Activated T-cell treated with anti-CD3 and anti-CD28 coated beads, Interleukin-2, amount 50 U/mL, for 48 hours (primary cell): ENCODE results near the gene SNX32.

Experiments
- DNase-seq, 2 experiments: peaks; one replicate each; pipeline ENCODE4 v3.0.0-alpha.2; 2020

Gene SNX32

GRCh38 chr11:65869643-65870306 is 36.0 kb downstream of the SNX32 start:
- no peak for DNase-seq

- DNase-seq: no peak
These were observed 36.5 kb downstream of the SNX32 start for GRCh38 chr11:65870307-65870658.

DNA sequence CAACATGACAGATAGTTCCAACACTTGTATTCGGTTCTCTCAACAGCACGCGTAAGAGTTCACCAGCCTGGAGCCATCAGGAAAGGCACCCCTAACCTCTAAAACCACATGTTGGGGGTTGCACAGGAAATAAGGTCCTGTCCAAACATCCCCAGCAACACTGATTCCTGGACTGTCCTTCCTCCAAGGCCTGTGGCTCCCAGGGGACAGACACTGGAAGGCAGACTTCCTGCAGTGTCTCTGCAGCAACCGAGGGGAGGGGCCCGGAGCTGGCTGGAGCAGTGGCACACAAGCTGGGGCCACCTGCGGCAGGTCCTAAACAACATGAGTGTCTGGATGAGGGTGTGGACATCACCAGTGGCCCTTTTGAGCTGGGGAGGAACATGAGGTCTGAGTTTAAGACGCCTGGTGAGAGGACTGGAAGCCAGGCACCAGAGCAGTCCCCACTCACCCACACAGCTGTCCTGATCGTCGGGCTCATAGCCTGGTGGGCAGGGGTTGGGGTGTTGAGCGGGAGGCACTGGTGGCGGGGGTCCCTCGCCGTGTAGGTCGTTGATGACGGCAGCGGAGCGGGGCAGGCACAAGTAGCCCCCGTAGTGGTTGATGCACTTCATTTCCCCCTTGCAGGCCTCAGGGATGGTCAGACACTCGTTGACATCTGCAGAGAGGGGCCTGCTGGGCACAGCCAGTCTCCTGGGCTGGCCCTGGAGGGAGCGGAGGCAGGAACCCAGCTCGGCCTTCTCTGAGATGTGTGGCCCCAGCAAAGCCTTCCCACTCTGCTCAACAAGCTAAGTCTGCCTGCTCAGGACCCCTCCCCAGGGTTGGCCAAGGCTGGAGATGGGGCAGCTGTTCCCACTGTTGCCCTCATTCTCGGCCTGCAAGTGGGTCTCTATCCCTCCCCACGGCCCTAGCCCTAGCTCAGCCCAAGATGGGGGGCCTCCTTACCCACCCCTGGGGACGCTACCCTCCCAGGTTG is 37.2 kb downstream of the SNX32 start:
- peak in 1 of 2 experiments; percentile 44 for DNase-seq

- no peak for DNase-seq
These were observed 38.2 kb downstream of the SNX32 start for GRCh38 chr11:65871811-65872548.

GRCh38 chr11:65872586-65873317 is 39.0 kb downstream of the SNX32 start, which contains the start of gene EFEMP2:
EFEMP2 (minus strand) TSS chr11:65872800; CDS start chr11:65872354, 446 bp downstream.
- DNase-seq: no peak

- DNase-seq: peak; percentile 100
These were observed 39.8 kb downstream of the SNX32 start for GRCh38 chr11:65873318-65874156.

DNA sequence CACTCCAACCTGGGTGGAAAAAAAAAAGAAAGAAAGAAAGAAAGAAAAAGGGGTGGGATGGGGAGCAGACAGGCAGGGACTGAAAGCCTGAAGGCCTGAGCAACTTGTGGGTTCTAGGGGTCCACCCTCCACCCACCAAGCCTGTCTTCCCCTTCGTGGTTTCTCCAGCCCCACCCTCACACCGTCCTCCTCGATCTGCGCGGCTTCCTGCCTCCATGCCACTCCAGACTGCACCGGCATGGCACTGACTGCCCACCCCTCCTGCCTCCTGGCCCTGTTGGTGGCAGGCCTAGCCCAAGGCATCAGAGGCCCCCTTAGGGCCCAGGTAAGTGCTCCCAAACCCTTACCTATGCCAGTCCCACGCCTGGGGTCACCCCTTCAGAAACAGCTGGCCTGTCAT is 45.9 kb downstream of the SNX32 start, which contains the start of gene CTSW:
TSS of gene CTSW (plus strand) at position 221 of the 400 bp plus-strand sequence. CDS start at position 239, 18 bp downstream.
- DNase-seq: peak in 1 of 2 experiments; percentile 51

GRCh38 chr11:65880027-65880426 is 46.3 kb downstream of the SNX32 start:
- no peak for DNase-seq

DNA sequence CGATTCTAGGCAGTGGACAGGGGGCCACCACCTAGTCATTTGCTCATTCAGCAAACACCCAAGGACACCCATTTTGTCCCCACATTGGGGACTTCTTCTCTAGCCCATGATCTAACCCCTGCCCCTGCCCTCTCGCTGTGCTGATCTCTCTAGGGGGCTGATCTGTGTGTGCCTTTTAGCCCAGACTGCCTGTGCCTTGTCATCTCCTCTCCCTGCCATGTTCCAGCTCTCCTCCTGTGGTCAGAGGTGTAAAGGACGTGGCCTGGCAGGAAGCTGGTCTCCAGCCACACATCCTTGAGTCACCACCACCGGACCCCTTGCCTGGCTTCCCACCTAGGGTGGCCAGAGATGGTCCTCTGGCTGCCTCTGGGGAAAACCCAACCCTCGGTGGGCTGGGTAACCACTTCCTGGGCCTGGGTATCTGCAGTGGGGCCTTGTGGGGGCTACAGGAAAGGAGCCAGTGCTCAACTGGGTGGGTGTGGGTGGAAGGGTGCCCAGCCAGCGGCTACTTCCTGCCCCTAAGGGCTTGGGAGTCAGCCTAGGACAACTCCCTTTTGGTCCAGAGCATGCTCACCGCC is 47.2 kb downstream of the SNX32 start:
- no peak for DNase-seq

GRCh38 chr11:65882120-65883057 is 48.6 kb downstream of the SNX32 start:
- DNase-seq: no peak

GRCh38 chr11:65883058-65883761 is 49.4 kb downstream of the SNX32 start:
- no peak for DNase-seq

GRCh38 chr11:65883786-65884715 is 50.3 kb downstream of the SNX32 start:
- no peak for DNase-seq

GRCh38 chr11:65884716-65885092 is 50.9 kb downstream of the SNX32 start:
- peak; percentile 88 to 90 for DNase-seq

DNA sequence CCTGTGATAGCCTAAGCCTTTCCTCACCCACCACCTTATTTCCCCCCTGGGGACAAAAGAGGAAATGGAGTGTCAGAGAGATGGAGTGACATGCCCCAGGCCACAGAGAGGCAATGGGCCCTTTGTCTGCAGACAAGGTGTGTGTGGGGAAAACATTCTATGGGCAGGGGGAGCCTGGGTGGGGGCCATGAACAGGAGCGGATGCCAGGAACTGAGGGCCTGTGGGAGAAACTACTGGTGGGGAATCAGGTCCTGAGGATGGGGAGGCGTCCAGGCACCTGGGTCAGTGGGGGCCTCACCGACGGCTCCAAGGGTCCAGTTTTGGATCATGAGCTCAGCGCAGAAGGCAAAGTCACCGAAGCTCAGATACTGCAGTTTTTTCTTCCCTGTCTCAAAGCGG is 51.5 kb downstream of the SNX32 start:
- DNase-seq: no peak

DNA sequence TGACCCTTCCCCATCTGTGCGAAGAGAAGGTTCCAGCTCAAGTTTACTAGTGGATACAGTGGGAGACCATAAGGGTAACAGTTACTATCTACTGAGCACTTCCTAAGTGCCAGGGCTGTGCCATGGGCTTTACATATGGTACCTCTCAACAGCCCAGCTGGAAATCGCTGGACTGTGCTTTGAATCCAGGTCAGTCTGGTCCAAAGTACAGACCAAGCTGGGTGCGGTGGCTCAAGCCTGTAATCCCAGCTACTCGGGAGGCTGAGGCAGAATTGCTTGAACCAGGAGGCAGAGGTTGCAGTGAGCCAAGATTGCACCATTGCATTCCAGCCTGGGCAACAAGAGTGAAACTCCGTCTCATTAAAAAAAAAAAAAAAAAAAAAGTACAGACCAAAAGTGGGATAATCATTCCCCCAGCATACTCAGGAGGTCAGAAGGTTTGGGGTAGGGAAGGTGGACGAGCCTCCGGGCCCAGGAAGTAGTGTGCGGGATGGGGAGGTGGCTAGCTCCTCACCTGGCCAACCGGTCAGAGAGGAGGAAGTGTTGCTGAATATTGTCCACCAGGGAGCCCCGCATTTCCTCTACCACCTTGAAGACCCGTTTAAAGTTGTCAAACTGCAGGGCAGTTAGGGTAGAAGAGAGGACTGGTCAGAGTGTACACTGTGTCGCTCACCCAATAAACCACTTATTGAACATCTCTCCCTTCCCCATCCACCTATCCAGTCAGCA is 52.2 kb downstream of the SNX32 start:
- no peak for DNase-seq

DNA sequence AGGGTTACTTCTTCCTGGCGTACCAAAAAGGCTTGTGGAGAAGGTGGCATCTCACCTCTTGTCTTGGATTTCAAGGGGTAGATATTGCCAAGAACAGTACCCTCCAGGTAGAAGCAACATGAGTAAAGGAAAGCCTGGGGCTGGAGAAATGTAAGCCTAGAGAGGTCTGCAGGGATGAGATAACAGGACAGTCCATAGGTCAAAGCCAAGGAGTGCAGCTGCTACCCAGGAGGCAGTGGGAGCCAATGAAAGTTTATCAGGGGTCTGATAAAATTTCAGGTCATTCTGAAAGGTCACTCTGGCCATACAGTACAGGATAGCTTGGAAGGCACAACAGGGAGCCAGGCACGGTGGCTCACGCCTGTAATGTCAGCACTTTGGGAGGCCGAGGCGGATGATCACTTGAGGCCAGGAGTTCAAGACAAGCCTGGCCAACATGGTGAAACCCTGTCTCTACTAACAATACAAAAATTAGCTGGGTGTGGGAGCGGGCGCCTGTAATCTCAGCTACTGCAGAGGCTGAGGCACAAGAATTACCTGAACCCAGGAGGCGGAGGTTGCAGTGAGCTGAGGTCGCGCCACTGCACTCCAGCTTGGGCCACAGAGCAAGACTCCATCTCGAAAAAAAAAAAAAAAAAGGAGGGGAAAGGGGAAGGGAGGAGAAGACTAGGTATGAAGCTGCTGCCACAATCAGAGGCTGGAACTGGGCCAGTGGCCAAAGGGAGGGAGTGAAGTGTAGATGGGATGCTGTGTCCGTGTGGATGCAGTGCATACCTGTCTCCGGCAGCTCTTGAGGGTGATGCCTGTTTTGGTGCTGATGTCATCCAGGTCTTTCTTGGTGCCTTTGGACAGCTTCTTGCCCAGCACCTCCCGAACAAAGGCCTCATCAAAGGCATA is 53.3 kb downstream of the SNX32 start:
- DNase-seq: no peak
